HepG2 (cell line): Measurements from ENCODE around the gene CEBPE. TPM values are rescaled to one million over a fixed set of nuclear protein-coding genes. Genes with fewer than 3 reads are reported as not detected.

ENCODE experiments used
- ATAC-seq: fragments of 200-7000 bp; cut with Tn5 transposase; 3 replicates; pipeline ENCODE4 v1.9.1; 2020; ENCODE audit warnings: mild to moderate bottlenecking, moderate library complexity
- BruUV-seq: library from RNA; stranded (reverse); fragments of 400-500 nt; replicated peaks from 2 replicates; lab custom pipeline; 2021; lab: Mats Ljungman, UMichigan
- CTCF ChIA-PET: fragments of 300-600 bp; formaldehyde crosslinking; extraction: SDS; loops from one replicate; lab custom pipeline; 2021; ENCODE audit warnings: low total read pairs, inconsistent platforms, low intra/inter-chr PET ratio; lab: Yijun Ruan, JAX
- POLR2A ChIA-PET: fragments of 350-600 bp; sonication (Branson Sonifier 250); formaldehyde crosslinking; loops from one replicate; lab custom pipeline; 2020; ENCODE audit warnings: antibody characterized with exemption, inconsistent platforms; lab: Yijun Ruan, JAX
- DNase-seq: peaks from one replicate; pipeline ENCODE4 v3.0.0-alpha.2; 2015; ENCODE audit warnings: low spot score
- FAIRE-seq: peaks from 3 replicates; lab custom pipeline; 2011; peaks lifted over from hg19 to GRCh38; lab: Jason Lieb, UNC
- H2AFZ ChIP-seq: one replicate; pipeline ENCODE4 v1.6.1; 2011; ENCODE audit warnings: low read length, inconsistent platforms
- H3K27ac ChIP-seq: fragments of 300-600 bp; 3 replicates; pipeline ENCODE4 v1.8.0; 2011; ENCODE audit warnings: mixed run types, mild to moderate bottlenecking, mixed read lengths, low read length, inconsistent platforms; ENCODE audit not compliant: insufficient read depth; ENCODE audit errors: extremely low read length
- H3K27me3 ChIP-seq, 2 experiments: fragments of 200-600 bp in 1 of 2; 2 replicates in 1 of 2; 3 replicates in 1 of 2; pipeline versions ENCODE4 v1.6.0 to v1.8.0; 2011; ENCODE audit warnings: low read length in 2 of 2, mild to moderate bottlenecking in 2 of 2, moderate library complexity in 2 of 2, inconsistent platforms in 1 of 2; ENCODE audit not compliant: insufficient read depth in 2 of 2, control insufficient read depth in 1 of 2
- H3K36me3 ChIP-seq, 2 experiments: fragments of 200-600 bp in 1 of 2; replicated peaks in 1 of 2; 2 replicates in 1 of 2; 3 replicates in 1 of 2; pipeline versions ENCODE4 v1.5.1 to v1.8.0; 2011; ENCODE audit warnings: low read length in 2 of 2, inconsistent platforms in 1 of 2; ENCODE audit not compliant: insufficient read depth in 2 of 2, control insufficient read depth in 1 of 2
- H3K4me1 ChIP-seq: 2 replicates; pipeline ENCODE4 v1.5.1; 2012; ENCODE audit warnings: low read length, inconsistent platforms; ENCODE audit not compliant: insufficient read depth
- H3K4me2 ChIP-seq: 2 replicates; pipeline ENCODE4 v1.6.0; 2011; ENCODE audit warnings: low read depth, low read length, inconsistent platforms
- H3K4me3 ChIP-seq, 3 experiments: fragments of 200-600 bp in 1 of 3; sonication (generic), shearing (Covaris generic) in 1 of 3; replicated peaks in 1 of 3; 2 replicates each; pipeline ENCODE4 v1.5.1; 2011 to 2016; ENCODE audit warnings: low read length in 3 of 3, inconsistent platforms in 2 of 3, low read depth in 2 of 3, mild to moderate bottlenecking in 2 of 3, control low read depth in 1 of 3, mixed read lengths in 1 of 3; ENCODE audit not compliant: insufficient read depth in 1 of 3
- H3K79me2 ChIP-seq: one replicate; pipeline ENCODE4 v1.6.1; 2011; ENCODE audit warnings: low read length, inconsistent platforms; ENCODE audit not compliant: insufficient read depth
- H3K9ac ChIP-seq: 2 replicates; pipeline ENCODE4 v1.6.0; 2011; ENCODE audit warnings: mild to moderate bottlenecking, low read depth, low read length, inconsistent platforms; ENCODE audit not compliant: insufficient read depth
- H3K9me3 ChIP-seq: 2 replicates; pipeline ENCODE4 v1.5.1; 2012; ENCODE audit warnings: mild to moderate bottlenecking, low read length
- H4K20me1 ChIP-seq: 2 replicates; pipeline ENCODE4 v1.6.0; 2011; ENCODE audit warnings: inconsistent platforms, mild to moderate bottlenecking, low read length, moderate library complexity; ENCODE audit not compliant: insufficient read depth
- HDAC6 ChIP-seq: fragments of 200-600 bp; sonication (generic); IDR thresholded peaks from 2 replicates; pipeline ENCODE4 v1.7.0; 2017; ENCODE audit warnings: mild to moderate bottlenecking, antibody characterized with exemption, low read length, low read depth
- SKI ChIP-seq: fragments of 450-650 bp; IDR thresholded peaks from one replicate; pipeline ENCODE4 v1.6.1; 2018; ENCODE audit warnings: mild to moderate bottlenecking; ENCODE audit not compliant: partially characterized antibody
- YEATS4 ChIP-seq: sonication (generic); formaldehyde crosslinking; IDR thresholded peaks from 2 replicates; pipeline ENCODE4 v1.4.0; 2020; ENCODE audit warnings: missing genetic modification reagents, borderline replicate concordance
- ZBTB37 ChIP-seq: sonication (generic); formaldehyde crosslinking; IDR thresholded peaks from 2 replicates; pipeline ENCODE4 v1.4.0; 2020; ENCODE audit warnings: mild to moderate bottlenecking, missing genetic modification reagents
- ZFP41 ChIP-seq: sonication (generic); formaldehyde crosslinking; IDR thresholded peaks from 2 replicates; pipeline ENCODE4 v1.4.0; 2020; ENCODE audit warnings: mild to moderate bottlenecking, missing genetic modification reagents, borderline replicate concordance
- ZNF703 ChIP-seq: sonication (generic); formaldehyde crosslinking; IDR thresholded peaks from 2 replicates; pipeline ENCODE4 v1.5.1; 2020; ENCODE audit warnings: missing genetic modification reagents, mild to moderate bottlenecking, moderate library complexity, borderline replicate concordance
- ZSCAN12 ChIP-seq: sonication (generic); formaldehyde crosslinking; IDR thresholded peaks from 2 replicates; pipeline ENCODE4 v1.9.0; 2021; ENCODE audit warnings: mild to moderate bottlenecking, missing genetic modification reagents
- ZZZ3 ChIP-seq: sonication (generic); formaldehyde crosslinking; IDR thresholded peaks from 2 replicates; pipeline ENCODE4 v1.4.0; 2020; ENCODE audit warnings: missing genetic modification reagents, mild to moderate bottlenecking, borderline replicate concordance
- WGBS: methylation state at CpG from one replicate; pipeline ENCODE4 v1.1.6; 2017; ENCODE audit warnings: low lambda C conversion rate; 5-methylcytosine and 5-hydroxymethylcytosine counted together
- in situ Hi-C: cut with HindIII; loops from 2 replicates; pipeline ENCODE4 v1.10.0; 2017; ENCODE audit warnings: low pct_unique_long_range_greater_than_20kb; ENCODE audit not compliant: extremely low pct_ligation_motif_present
- intact Hi-C: fragments of 100-400 bp; cut with micrococcal nuclease; formaldehyde crosslinking; loops from one replicate; pipeline ENCODE4 v1.10.0; 2022; ENCODE audit not compliant: unreplicated experiment
- polyA plus RNA-seq, 8 experiments: library from polyadenylated mRNA; depleted of rRNA in 3 of 8; stranded (reverse) in 7 of 8; unstranded in 1 of 8; fragments of >200 nt; fragmentation: Illumina TruSeq in 4 of 8; extraction: Trizol in 4 of 8; gene quantifications; 2 replicates each; pipeline versions ENCODE4 v1.2.1 to v1.2.3, GENCODE V29; 2011 to 2016; ENCODE audit warnings: low read depth in 4 of 8, missing spikeins in 1 of 8, mixed read lengths in 1 of 8; ENCODE audit not compliant: insufficient read depth in 1 of 8
- total RNA-seq, 5 experiments: library from RNA; depleted of rRNA; stranded (reverse); fragments of >200 nt; fragmentation: Illumina TruSeq; extraction: Trizol; gene quantifications; 2 replicates each; pipeline ENCODE4 v1.2.3, GENCODE V29; 2016; ENCODE audit warnings: low read depth in 1 of 5
- TF ChIP-seq, protein P1 (sequence below): sonication (generic); formaldehyde crosslinking; IDR thresholded peaks from 2 replicates; pipeline ENCODE4 v1.4.0; 2020; ENCODE audit warnings: mild to moderate bottlenecking, missing genetic modification reagents

Gene CEBPE
- total and polyA plus RNA-seq, 2 of the 13 experiments (the other 11 are each of a cell fraction or from before 2014, with no cell fraction given): 0.09 to 0.11 TPM

DNA sequence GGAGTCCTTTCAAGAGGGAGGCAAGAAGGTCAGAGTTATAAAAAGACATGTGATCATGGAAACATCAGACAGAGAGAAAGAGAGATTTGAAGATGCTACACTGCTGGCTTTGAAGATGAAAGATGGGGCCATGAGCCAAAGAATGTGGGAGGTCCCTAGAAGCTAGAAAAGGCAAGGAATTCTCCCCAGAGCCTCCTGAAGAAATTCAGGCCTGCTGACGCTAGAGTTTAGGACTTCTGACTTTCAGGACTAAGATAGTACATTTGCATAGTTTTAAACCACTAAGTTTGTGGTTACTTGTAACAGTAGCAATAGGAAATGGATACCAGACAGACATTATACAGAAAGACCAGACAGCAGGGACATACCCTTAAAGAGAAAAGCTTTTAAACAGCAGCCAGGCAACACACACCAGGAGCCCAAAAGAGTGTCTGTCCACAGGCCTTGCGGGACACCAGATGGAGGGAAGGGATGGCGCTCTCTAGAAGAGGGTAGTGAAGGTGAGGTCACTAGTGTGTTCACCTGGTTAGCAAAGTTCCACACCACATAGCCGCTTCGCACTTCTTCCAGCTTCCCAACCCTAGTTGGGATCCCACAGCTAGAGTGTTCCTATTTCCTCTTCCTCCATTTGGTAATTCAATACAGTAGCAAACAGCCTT, 29.7 kb upstream of the CEBPE start:
- no peak overlapping the region for H3K27ac ChIP-seq
- no peak for FAIRE-seq
- no peaks in the 10 kb centered on the region for H3K4me1 ChIP-seq
- H4K20me1 ChIP-seq: no peaks in the 10 kb centered on the region
- no peak overlapping the region for H3K4me2 ChIP-seq
- H3K79me2 ChIP-seq: no peaks in the 10 kb centered on the region
- no peak overlapping the region for H3K9ac ChIP-seq
- H3K9me3 ChIP-seq: no peaks in the 10 kb centered on the region
- no peak for DNase-seq
- in situ Hi-C loops (no loop called here), intact Hi-C loops (no loop called here)
- peaks cover 10 to 40% of the 10 kb centered on the region in 2 experiments for H3K27me3 ChIP-seq
- ChIA-PET CTCF (no interaction called here), POLR2A (no interaction called here)
- no peak overlapping the region for H3K4me3 ChIP-seq
- no peaks in the 10 kb centered on the region for H3K36me3 ChIP-seq
- BruUV-seq: no TSS peak
- WGBS: 68% methylated on average over 5 of the region's 5 CpGs
- no peak overlapping the region for H2AFZ ChIP-seq
- ATAC-seq: no peak
- TF ChIP-seq ZBTB37 (CRISPR knock-in tag) (no peak), SKI (no peak), ZZZ3 (CRISPR knock-in tag) (no peak)
- TF ChIP-seq, protein P1, sequence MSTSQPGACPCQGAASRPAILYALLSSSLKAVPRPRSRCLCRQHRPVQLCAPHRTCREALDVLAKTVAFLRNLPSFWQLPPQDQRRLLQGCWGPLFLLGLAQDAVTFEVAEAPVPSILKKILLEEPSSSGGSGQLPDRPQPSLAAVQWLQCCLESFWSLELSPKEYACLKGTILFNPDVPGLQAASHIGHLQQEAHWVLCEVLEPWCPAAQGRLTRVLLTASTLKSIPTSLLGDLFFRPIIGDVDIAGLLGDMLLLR (CRISPR knock-in tag): no peak
- TF ChIP-seq, all 625 proteins: peak for 0

DNA sequence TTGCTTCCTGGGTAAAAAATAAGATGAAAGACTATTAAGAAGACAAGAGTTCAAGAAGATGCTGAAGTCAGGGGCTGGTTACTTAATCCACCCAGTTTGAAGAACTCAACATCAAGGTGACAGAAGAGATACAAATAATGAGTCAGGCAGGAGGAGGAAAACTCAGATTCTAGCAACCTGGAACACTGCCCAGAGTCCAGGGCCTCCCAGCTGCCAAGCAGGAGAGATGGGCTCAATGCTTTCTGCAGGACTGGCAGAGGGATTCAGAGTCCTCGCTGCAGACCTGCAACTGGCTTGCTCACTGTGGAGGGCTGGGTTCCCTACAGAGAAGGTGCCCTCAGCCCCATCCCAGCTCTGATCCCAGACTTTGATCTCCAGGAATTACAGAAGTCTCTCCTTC, 28.6 kb upstream of the CEBPE start:
- Histone ChIP-seq H3K9ac (no peak overlapping the region), H3K9me3 (no peaks in the 10 kb centered on the region), H3K79me2 (no peaks in the 10 kb centered on the region), H3K27ac (no peak overlapping the region), H3K36me3 (no peaks in the 10 kb centered on the region), H3K4me1 (no peaks in the 10 kb centered on the region), H2AFZ (no peak overlapping the region), H4K20me1 (no peaks in the 10 kb centered on the region), H3K4me2 (no peak overlapping the region), H3K4me3 (no peak overlapping the region), H3K27me3 (peaks cover 7 to 37% of the 10 kb centered on the region in 2 experiments; a peak in 4 of 5 replicates)
- ChIA-PET POLR2A (no interaction called here), CTCF (no interaction called here)
- intact Hi-C loops (no loop called here), in situ Hi-C loops (no loop called here)
- no peak for DNase-seq
- BruUV-seq: no TSS peak
- FAIRE-seq: no peak
- TF ChIP-seq ZFP41 (CRISPR knock-in tag): no peak
- TF ChIP-seq YEATS4 (CRISPR knock-in tag): no peak
- TF ChIP-seq, protein P1 (CRISPR knock-in tag): no peak
- TF ChIP-seq ZSCAN12 (CRISPR knock-in tag): no peak
- TF ChIP-seq HDAC6: no peak
- no peak for TF ChIP-seq ZNF703 (CRISPR knock-in tag)
- 0% methylated on average over 1 of the region's 1 CpG for WGBS
- no peak for ATAC-seq
